Astrocyte (in vitro differentiated cells and primary cell): ENCODE measurements around the gene ALG14. TPM values are rescaled to one million over a fixed set of nuclear protein-coding genes. Genes with fewer than 3 reads are reported as not detected.
A peak's percentile ranks its signal among the peaks of the same experiment; 100 is the strongest.

Source experiments
- DNase-seq: peaks from one replicate; pipeline ENCODE4 v3.0.0-alpha.2; 2010; ENCODE audit warnings: low read depth
- FAIRE-seq: peaks from 2 replicates; lab custom pipeline; 2011; peaks lifted over from hg19 to GRCh38; lab: Jason Lieb, UNC
- H2AFZ ChIP-seq: 2 replicates; pipeline ENCODE4 v1.6.0; 2012; ENCODE audit warnings: low read depth, low read length, inconsistent platforms
- H3K27ac ChIP-seq: 2 replicates; pipeline ENCODE4 v1.5.1; 2011; ENCODE audit warnings: low read depth, low read length, inconsistent platforms
- H3K27me3 ChIP-seq: 2 replicates; pipeline ENCODE4 v1.6.0; 2011; ENCODE audit warnings: low read length, inconsistent platforms; ENCODE audit not compliant: insufficient read depth
- H3K36me3 ChIP-seq: 2 replicates; pipeline ENCODE4 v1.5.1; 2011; ENCODE audit warnings: low read length, inconsistent platforms; ENCODE audit not compliant: insufficient read depth
- H3K4me1 ChIP-seq: 2 replicates; pipeline ENCODE4 v1.5.1; 2011; ENCODE audit warnings: low read length, inconsistent platforms; ENCODE audit not compliant: insufficient read depth
- H3K4me2 ChIP-seq: 2 replicates; pipeline ENCODE4 v1.6.0; 2012; ENCODE audit warnings: low read length, inconsistent platforms
- H3K4me3 ChIP-seq: 2 replicates; pipeline ENCODE4 v1.5.1; 2011; ENCODE audit warnings: low read depth, mild to moderate bottlenecking, low read length, inconsistent platforms; ENCODE audit not compliant: insufficient read depth
- H3K79me2 ChIP-seq: 2 replicates; pipeline ENCODE4 v1.6.0; 2012; ENCODE audit warnings: mild to moderate bottlenecking, low read length, inconsistent platforms; ENCODE audit not compliant: insufficient read depth
- H3K9ac ChIP-seq: 2 replicates; pipeline ENCODE4 v1.6.0; 2012; ENCODE audit warnings: mild to moderate bottlenecking, low read length, inconsistent platforms
- H3K9me3 ChIP-seq: 2 replicates; pipeline ENCODE4 v1.5.1; 2012; ENCODE audit warnings: low read depth, mild to moderate bottlenecking, low read length, inconsistent platforms; ENCODE audit not compliant: insufficient read depth
- H4K20me1 ChIP-seq: 2 replicates; pipeline ENCODE4 v1.6.0; 2012; ENCODE audit warnings: low read length, inconsistent platforms; ENCODE audit not compliant: insufficient read depth
- H3K27ac Mint-ChIP-seq: one replicate; pipeline ENCODE4 v1.8.0; 2021; ENCODE audit warnings: mild to moderate bottlenecking, mixed read lengths; ENCODE audit not compliant: unreplicated experiment
- H3K27me3 Mint-ChIP-seq: one replicate; pipeline ENCODE4 v1.8.0; 2021; ENCODE audit warnings: low read depth, mixed read lengths; ENCODE audit not compliant: unreplicated experiment
- H3K36me3 Mint-ChIP-seq: one replicate; pipeline ENCODE4 v1.8.0; 2021; ENCODE audit warnings: low read depth, mixed read lengths; ENCODE audit not compliant: unreplicated experiment
- H3K4me1 Mint-ChIP-seq: one replicate; pipeline ENCODE4 v1.8.0; 2021; ENCODE audit warnings: low read depth, mixed read lengths; ENCODE audit not compliant: unreplicated experiment
- H3K4me3 Mint-ChIP-seq: one replicate; pipeline ENCODE4 v1.8.0; 2021; ENCODE audit warnings: mild to moderate bottlenecking, moderate library complexity, mixed read lengths; ENCODE audit not compliant: unreplicated experiment
- H3K9me3 Mint-ChIP-seq: one replicate; pipeline ENCODE4 v1.8.0; 2021; ENCODE audit warnings: mild to moderate bottlenecking, mixed read lengths; ENCODE audit not compliant: unreplicated experiment
- EZH2 ChIP-seq: IDR thresholded peaks from 2 replicates; pipeline ENCODE4 v1.6.1; 2012; ENCODE audit warnings: mild to moderate bottlenecking, low read length, inconsistent platforms; ENCODE audit not compliant: insufficient read depth
- total RNA-seq: library from RNA; stranded (reverse); gene quantifications from 2 replicates; pipeline ENCODE4 v1.2.1, GENCODE V29; 2021
- TF ChIP-seq, protein P1 (sequence below): IDR thresholded peaks from 2 replicates; pipeline ENCODE4 v1.5.1; 2011; ENCODE audit warnings: low read depth, mild to moderate bottlenecking, inconsistent platforms, low read length, moderate library complexity; ENCODE audit not compliant: insufficient read depth

Gene ALG14
- total RNA-seq, 1 donor from 2014 or later: 6.9 TPM

DNA sequence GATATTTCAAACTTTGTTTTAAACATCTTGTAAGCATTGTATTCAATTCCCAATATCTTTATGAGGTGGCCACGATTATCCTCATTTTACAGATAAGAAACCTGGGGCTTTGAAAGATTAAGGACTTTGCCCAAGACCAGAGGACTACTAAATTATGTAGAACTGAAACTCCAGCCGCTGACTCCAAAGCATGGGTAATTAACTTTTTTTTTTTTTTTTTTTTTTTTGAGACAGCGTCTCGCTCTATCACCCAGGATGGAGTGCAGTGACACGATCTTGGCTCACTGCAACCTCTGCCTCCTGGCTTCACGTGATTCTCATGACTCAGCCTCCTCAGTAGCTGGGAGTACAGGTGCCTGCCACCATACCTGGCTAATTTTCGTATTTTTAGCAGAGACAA, 68.7 kb downstream of the ALG14 start:
- no peak overlapping the region for H3K4me3 Mint-ChIP-seq
- Histone ChIP-seq H3K9me3 (no peaks in the 10 kb centered on the region), H2AFZ (no peak overlapping the region), H3K4me1 (peaks cover 12% of the 10 kb centered on the region), H3K4me3 (no peak overlapping the region), H3K36me3 (no peaks in the 10 kb centered on the region), H3K27me3 (no peaks in the 10 kb centered on the region), H3K79me2 (no peaks in the 10 kb centered on the region), H4K20me1 (no peaks in the 10 kb centered on the region), H3K4me2 (no peak overlapping the region), H3K9ac (no peak overlapping the region), H3K27ac (no peak overlapping the region)
- no peak for TF ChIP-seq EZH2
- TF ChIP-seq, protein P1, sequence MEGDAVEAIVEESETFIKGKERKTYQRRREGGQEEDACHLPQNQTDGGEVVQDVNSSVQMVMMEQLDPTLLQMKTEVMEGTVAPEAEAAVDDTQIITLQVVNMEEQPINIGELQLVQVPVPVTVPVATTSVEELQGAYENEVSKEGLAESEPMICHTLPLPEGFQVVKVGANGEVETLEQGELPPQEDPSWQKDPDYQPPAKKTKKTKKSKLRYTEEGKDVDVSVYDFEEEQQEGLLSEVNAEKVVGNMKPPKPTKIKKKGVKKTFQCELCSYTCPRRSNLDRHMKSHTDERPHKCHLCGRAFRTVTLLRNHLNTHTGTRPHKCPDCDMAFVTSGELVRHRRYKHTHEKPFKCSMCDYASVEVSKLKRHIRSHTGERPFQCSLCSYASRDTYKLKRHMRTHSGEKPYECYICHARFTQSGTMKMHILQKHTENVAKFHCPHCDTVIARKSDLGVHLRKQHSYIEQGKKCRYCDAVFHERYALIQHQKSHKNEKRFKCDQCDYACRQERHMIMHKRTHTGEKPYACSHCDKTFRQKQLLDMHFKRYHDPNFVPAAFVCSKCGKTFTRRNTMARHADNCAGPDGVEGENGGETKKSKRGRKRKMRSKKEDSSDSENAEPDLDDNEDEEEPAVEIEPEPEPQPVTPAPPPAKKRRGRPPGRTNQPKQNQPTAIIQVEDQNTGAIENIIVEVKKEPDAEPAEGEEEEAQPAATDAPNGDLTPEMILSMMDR: no peak
- H3K9me3 Mint-ChIP-seq: no peaks in the 10 kb centered on the region
- DNase-seq (no peak), FAIRE-seq (no peak)
- peaks cover 8% of the 10 kb centered on the region for H3K36me3 Mint-ChIP-seq
- H3K27ac Mint-ChIP-seq: no peak overlapping the region
- no peaks in the 10 kb centered on the region for H3K27me3 Mint-ChIP-seq
- H3K4me1 Mint-ChIP-seq: peaks cover 25% of the 10 kb centered on the region

DNA sequence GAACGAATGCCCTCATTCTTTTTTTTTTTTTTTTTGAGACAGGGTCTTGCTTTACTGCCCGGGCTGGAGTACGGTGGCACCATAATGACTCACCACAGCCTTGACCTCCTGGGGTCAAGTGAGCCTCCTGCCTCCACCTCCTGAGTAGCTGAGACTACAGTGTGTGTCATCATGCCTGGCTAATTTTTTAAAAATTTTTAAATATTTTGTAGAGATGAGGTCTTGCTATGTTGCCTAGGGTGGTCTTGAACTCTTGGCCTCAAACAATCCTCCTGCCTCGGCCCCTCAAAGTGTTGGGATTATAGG, 69.4 kb downstream of the ALG14 start:
- Histone ChIP-seq H3K4me1 (peaks cover 12% of the 10 kb centered on the region), H3K4me2 (peak overlapping the region; percentile 13), H3K36me3 (no peaks in the 10 kb centered on the region), H4K20me1 (no peaks in the 10 kb centered on the region), H3K27ac (no peak overlapping the region), H3K27me3 (no peaks in the 10 kb centered on the region), H2AFZ (no peak overlapping the region), H3K79me2 (no peaks in the 10 kb centered on the region), H3K9me3 (no peaks in the 10 kb centered on the region), H3K4me3 (no peak overlapping the region), H3K9ac (no peak overlapping the region)
- no peak for DNase-seq
- Mint-ChIP-seq H3K27ac (peak overlapping the region; percentile 47), H3K9me3 (no peaks in the 10 kb centered on the region), H3K27me3 (no peaks in the 10 kb centered on the region), H3K4me1 (peaks cover 28% of the 10 kb centered on the region), H3K36me3 (peaks cover 8% of the 10 kb centered on the region), H3K4me3 (no peak overlapping the region)
- no peak for FAIRE-seq
- TF ChIP-seq EZH2: no peak

DNA sequence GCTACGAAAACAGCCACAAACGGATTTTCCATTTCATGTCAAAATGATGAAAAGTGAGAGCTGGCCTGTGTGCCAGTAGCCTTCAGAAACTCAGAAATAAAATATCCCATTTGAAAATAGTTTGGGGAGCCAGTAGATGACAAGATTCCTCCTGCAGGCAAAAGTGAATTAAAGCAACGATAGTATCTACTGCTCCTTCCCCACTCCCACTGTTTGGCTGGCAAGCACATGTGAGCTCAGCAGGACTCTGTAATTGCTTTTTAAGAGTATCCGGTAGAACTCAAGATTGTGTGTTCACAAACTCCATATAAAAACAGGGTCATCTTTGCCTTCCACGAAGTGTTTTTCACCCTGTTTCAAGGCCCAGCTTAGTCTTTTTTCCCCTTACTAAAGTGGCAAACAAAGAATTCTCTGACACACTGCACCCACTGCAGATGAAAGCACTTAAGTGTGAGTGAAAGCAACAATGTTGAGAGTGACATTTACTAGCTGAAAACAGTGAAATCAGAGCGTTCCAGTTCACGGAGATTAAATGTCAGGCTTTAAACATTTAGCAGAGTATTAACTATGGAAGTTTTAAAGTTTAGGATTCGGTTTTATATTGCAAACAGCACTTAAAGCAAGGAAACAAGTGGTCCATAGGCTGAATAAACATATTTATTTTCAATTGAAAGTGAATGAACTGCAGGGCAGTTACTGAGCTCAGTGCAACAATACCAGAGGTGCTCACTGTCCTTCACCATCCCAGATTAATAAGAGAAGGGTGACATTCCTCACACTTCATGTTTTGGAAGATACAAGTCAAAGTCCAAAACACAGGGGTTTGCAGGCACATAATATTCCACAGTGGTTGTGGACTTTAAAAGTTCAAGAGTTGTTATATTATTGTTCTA, 70.0 kb downstream of the ALG14 start:
- no peaks in the 10 kb centered on the region for H3K27me3 ChIP-seq
- no peak for TF ChIP-seq EZH2
- TF ChIP-seq, protein P1: no peak
- peak overlapping the region; percentile 13 for H3K4me2 ChIP-seq
- H2AFZ ChIP-seq: no peak overlapping the region
- H3K4me3 ChIP-seq: no peak overlapping the region
- H3K27ac ChIP-seq: no peak overlapping the region
- H3K36me3 ChIP-seq: no peaks in the 10 kb centered on the region
- H3K27me3 Mint-ChIP-seq: no peaks in the 10 kb centered on the region
- no peak overlapping the region for H3K4me3 Mint-ChIP-seq
- peak; percentile 34 for FAIRE-seq
- no peaks in the 10 kb centered on the region for H4K20me1 ChIP-seq
- H3K4me1 ChIP-seq: peaks cover 12% of the 10 kb centered on the region
- peak overlapping the region; percentile 25 for H3K9ac ChIP-seq
- no peaks in the 10 kb centered on the region for H3K9me3 Mint-ChIP-seq
- H3K4me1 Mint-ChIP-seq: peaks cover 28% of the 10 kb centered on the region
- H3K9me3 ChIP-seq: no peaks in the 10 kb centered on the region
- DNase-seq: no peak
- peak overlapping the region; percentile 84 for H3K27ac Mint-ChIP-seq
- H3K79me2 ChIP-seq: no peaks in the 10 kb centered on the region
- peaks cover 9% of the 10 kb centered on the region for H3K36me3 Mint-ChIP-seq
